Lung (tissue), 12 donors: ENCODE measurements around the gene ITPKB. TPM values are rescaled to one million over a fixed set of nuclear protein-coding genes. Genes with fewer than 3 reads are reported as not detected.
"Not testable (repeated sequence)": the region's sequence is repeated elsewhere in the genome, so short reads cannot be mapped to it uniquely, and the experiment has no call there.

Experiments
- ATAC-seq: fragments of 200-7000 bp; cut with Tn5 transposase; one replicate; pipeline ENCODE4 v1.9.1; 2020; ENCODE audit warnings: moderate number of reproducible peaks; ENCODE audit not compliant: insufficient read depth, low FRiP score
- DNase-seq, 3 donors: peaks; one replicate each; pipeline ENCODE4 v3.0.0-alpha.2; 2013 to 2017
- H3K27ac ChIP-seq, 2 donors: one replicate each; pipeline ENCODE4 v1.5.1; 2013; ENCODE audit warnings: mild to moderate bottlenecking in 2 of 2, moderate library complexity in 2 of 2, control low read depth in 1 of 2, inconsistent platforms in 1 of 2, low read depth in 1 of 2, low read length in 1 of 2
- H3K27me3 ChIP-seq, 3 donors: one replicate each; pipeline ENCODE4 v1.5.1; 2013; ENCODE audit warnings: low read length in 2 of 3; ENCODE audit not compliant: control insufficient read depth in 3 of 3, insufficient read depth in 3 of 3
- H3K36me3 ChIP-seq, 4 donors: one replicate each; pipeline ENCODE4 v1.5.1; 2013; ENCODE audit warnings: low read length in 4 of 4, mild to moderate bottlenecking in 1 of 4, moderate library complexity in 1 of 4; ENCODE audit not compliant: control insufficient read depth in 4 of 4, insufficient read depth in 4 of 4
- H3K4me1 ChIP-seq, 5 donors: one replicate each; pipeline ENCODE4 v1.5.1; 2013; ENCODE audit warnings: low read length in 5 of 5, mild to moderate bottlenecking in 2 of 5, moderate library complexity in 1 of 5; ENCODE audit not compliant: control insufficient read depth in 5 of 5, insufficient read depth in 5 of 5
- H3K4me3 ChIP-seq: one replicate; pipeline ENCODE4 v1.5.1; 2013; ENCODE audit warnings: mild to moderate bottlenecking, control low read depth, moderate library complexity
- H3K9ac ChIP-seq, 2 donors: one replicate each; pipeline ENCODE4 v1.5.1; 2013; ENCODE audit warnings: low read length in 2 of 2, control low read depth in 1 of 2; ENCODE audit not compliant: insufficient read depth in 1 of 2
- H3K9me3 ChIP-seq, 4 donors: one replicate each; pipeline ENCODE4 v1.5.1; 2013; ENCODE audit warnings: low read length in 3 of 4, mild to moderate bottlenecking in 1 of 4, moderate library complexity in 1 of 4; ENCODE audit not compliant: control insufficient read depth in 4 of 4, insufficient read depth in 3 of 4
- WGBS, 2 donors: extraction: QIAGEN DNeasy Blood & Tissue Kit; methylation state at CpG; one replicate each; pipeline ENCODE4 v1.1.7; 2013; 5-methylcytosine and 5-hydroxymethylcytosine counted together
- polyA plus RNA-seq, 2 donors: library from polyadenylated mRNA; stranded (reverse); fragments of 200-250 nt; gene quantifications; one replicate each; pipeline ENCODE4 v1.2.1, GENCODE V29; 2013
- total RNA-seq, 2 donors: library from RNA; depleted of rRNA in 1 of 2; stranded (reverse); fragments of >200 nt in 1 of 2; gene quantifications; one replicate each; pipeline ENCODE4 v1.2.1, GENCODE V29; 2014 to 2021
- TF ChIP-seq, protein P1 (sequence below): IDR thresholded peaks from 2 replicates; pipeline ENCODE4 v1.5.1; 2012; ENCODE audit warnings: mild to moderate bottlenecking; ENCODE audit errors: control extremely low read depth, extremely low read depth
- donor health status: control.
- donor health status: control.
- donor health status: Bipolar disorder and iron deficiency.
- donor health status: healthy.
- donor health status: DM: yes; HTN: yes; CAD: no.

Gene ITPKB
- total and polyA plus RNA-seq, 4 donors: 9.9 to 46.6 (median 28.1) TPM

DNA sequence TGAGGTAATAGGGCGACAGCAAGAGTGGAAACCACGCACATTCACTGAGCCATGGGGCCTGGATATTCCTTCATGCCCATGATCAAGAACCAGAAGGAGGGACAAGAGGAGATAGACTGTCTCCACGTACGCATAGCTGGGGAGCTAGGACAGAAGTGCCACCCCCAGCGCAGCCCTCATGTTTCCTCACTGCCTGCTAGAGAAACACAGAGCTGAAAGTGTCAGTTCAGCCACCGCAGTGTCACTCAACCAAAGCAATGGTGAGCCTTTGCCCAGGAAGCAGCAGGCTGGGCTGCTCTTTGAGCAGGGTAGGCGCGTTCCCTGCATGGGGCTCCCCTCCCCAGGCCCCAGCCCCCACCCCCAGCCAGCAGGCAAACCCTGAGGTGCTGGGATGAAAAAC, 122.0 kb downstream of the ITPKB start:
- H3K27me3 ChIP-seq: no peaks in the 10 kb centered on the region
- H3K27ac ChIP-seq: no peak overlapping the region
- no peak overlapping the region for H3K4me3 ChIP-seq
- no peaks in the 10 kb centered on the region for H3K4me1 ChIP-seq
- WGBS, 2 donors: 87 to 97% methylated on average over 8 of the region's 8 CpGs
- no peak overlapping the region for H3K9ac ChIP-seq
- no peak for ATAC-seq
- no peaks in the 10 kb centered on the region for H3K36me3 ChIP-seq
- no peak for DNase-seq
- TF ChIP-seq, protein P1, sequence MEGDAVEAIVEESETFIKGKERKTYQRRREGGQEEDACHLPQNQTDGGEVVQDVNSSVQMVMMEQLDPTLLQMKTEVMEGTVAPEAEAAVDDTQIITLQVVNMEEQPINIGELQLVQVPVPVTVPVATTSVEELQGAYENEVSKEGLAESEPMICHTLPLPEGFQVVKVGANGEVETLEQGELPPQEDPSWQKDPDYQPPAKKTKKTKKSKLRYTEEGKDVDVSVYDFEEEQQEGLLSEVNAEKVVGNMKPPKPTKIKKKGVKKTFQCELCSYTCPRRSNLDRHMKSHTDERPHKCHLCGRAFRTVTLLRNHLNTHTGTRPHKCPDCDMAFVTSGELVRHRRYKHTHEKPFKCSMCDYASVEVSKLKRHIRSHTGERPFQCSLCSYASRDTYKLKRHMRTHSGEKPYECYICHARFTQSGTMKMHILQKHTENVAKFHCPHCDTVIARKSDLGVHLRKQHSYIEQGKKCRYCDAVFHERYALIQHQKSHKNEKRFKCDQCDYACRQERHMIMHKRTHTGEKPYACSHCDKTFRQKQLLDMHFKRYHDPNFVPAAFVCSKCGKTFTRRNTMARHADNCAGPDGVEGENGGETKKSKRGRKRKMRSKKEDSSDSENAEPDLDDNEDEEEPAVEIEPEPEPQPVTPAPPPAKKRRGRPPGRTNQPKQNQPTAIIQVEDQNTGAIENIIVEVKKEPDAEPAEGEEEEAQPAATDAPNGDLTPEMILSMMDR: no peak
- H3K9me3 ChIP-seq: no peaks in the 10 kb centered on the region

DNA sequence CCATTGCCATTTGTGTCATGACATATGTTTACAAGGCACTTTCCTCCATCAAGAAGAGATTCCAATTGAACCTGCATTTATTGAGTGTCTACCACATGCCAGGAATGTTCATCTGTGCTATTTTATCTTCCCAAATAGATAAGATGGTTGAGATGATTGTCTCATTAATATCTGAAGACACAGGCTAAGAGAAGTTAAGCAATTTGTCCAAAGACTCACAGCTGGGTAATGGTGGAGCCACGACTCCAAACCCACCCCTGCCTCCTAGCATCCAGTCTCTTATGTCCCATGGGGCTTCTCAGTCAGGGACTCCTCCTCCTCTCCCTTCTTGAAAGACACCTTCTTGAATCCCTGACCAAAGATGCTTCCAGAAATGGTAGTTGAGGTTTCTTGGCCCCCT, 122.4 kb downstream of the ITPKB start:
- Histone ChIP-seq H3K9me3 (no peaks in the 10 kb centered on the region), H3K27ac (no peak overlapping the region), H3K36me3 (no peaks in the 10 kb centered on the region), H3K4me3 (no peak overlapping the region), H3K27me3 (no peaks in the 10 kb centered on the region), H3K9ac (no peak overlapping the region), H3K4me1 (no peaks in the 10 kb centered on the region)
- DNase-seq (peak in 1 of 3 donors; percentile 2), ATAC-seq (no peak)
- 74 to 86% methylated on average over 1 of the region's 1 CpG for WGBS, 2 donors
- TF ChIP-seq, protein P1: no peak

DNA sequence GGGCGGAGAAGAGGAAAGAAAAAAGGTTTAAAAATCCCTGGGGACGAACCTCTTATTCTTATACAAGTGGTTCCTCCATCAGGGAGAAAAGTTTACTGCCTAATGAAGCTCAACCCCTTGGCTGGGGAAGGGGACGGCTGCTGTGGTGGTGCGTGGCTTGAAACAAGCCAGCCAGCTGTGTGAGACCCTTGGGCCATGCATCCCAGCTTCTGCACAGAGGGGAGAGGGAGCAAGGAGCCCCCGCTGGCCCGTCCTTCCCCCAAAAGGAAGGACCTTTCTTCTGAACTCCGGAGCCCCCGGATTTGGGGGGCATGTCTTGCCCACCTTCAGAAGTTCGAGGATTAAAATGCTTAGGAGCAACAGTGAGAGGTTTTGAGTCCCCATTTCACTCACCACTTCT, 123.2 kb downstream of the ITPKB start:
- H3K4me3 ChIP-seq: no peak overlapping the region
- TF ChIP-seq, protein P1: no peak
- no peak overlapping the region for H3K9ac ChIP-seq
- H3K36me3 ChIP-seq: no peaks in the 10 kb centered on the region
- H3K27me3 ChIP-seq: no peaks in the 10 kb centered on the region
- no peak for ATAC-seq
- H3K4me1 ChIP-seq: no peaks in the 10 kb centered on the region
- DNase-seq: no peak
- no peaks in the 10 kb centered on the region for H3K9me3 ChIP-seq
- H3K27ac ChIP-seq: no peak overlapping the region
- WGBS, 2 donors: 91 to 97% methylated on average over 9 of the region's 9 CpGs

DNA sequence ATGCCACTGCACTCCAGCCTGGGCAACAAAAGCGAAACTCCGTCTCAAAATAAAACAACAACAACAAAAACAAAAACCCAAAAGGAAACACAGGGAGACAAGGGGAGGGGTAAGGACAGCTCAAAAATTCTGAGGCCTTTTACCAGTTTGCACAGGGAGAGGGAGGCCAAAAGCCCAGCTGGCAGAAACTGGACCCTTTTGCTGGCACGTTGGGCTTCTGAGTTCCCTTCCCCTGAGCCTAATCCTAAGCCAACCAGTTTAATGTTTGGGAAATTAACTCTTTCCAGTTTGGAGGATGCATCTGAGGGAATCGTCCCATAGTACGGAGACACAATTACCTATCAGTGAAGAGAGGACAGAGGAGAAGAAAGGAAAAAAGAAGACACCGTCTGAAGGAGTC, 127.1 kb downstream of the ITPKB start:
- not testable (repeated sequence) for H3K9ac ChIP-seq, H3K4me1 ChIP-seq, H3K9me3 ChIP-seq, DNase-seq, H3K36me3 ChIP-seq, H3K4me3 ChIP-seq, ATAC-seq, H3K27ac ChIP-seq, H3K27me3 ChIP-seq
- WGBS, 2 donors: 86 to 87% methylated on average over 6 of the region's 6 CpGs
